Mucosa of descending colon (tissue), 3 donors: ENCODE data around the gene MED15. TPM values are rescaled to one million over a fixed set of nuclear protein-coding genes. Genes with fewer than 3 reads are reported as not detected.

ENCODE experiments used
- ATAC-seq: fragments of 200-7000 bp; cut with Tn5 transposase; one replicate; pipeline ENCODE4 v1.9.1; 2020; ENCODE audit warnings: mild to moderate bottlenecking, moderate library complexity
- DNase-seq, 3 donors: peaks; one replicate each; pipeline ENCODE4 v3.0.0-alpha.2; 2020
- H3K36me3 ChIP-seq: fragments of 200-600 bp; one replicate; pipeline ENCODE4 v1.8.0; 2021; ENCODE audit warnings: low read depth, mild to moderate bottlenecking
- H3K4me1 ChIP-seq: fragments of 200-600 bp; one replicate; pipeline ENCODE4 v1.8.0; 2021; ENCODE audit warnings: low read depth, mild to moderate bottlenecking
- H3K4me3 ChIP-seq: fragments of 200-600 bp; one replicate; pipeline ENCODE4 v1.8.0; 2021; ENCODE audit warnings: mild to moderate bottlenecking
- H3K9me3 ChIP-seq: fragments of 200-600 bp; one replicate; pipeline ENCODE4 v1.8.0; 2021; ENCODE audit warnings: mild to moderate bottlenecking
- intact Hi-C, 2 donors: fragments of 100-400 bp; cut with DNase I in 1 of 2; cut with micrococcal nuclease in 1 of 2; formaldehyde crosslinking; loops; one replicate each; pipeline versions ENCODE4 v1.11.0 to v1.11.1; 2022; cut with DNase I, micrococcal nuclease
- total RNA-seq, 3 donors: library from RNA; stranded (reverse); fragmentation: NEBNext Ultra II Directional in 2 of 3; extraction: Animal tissue kit (Norgen Biotek cat#: 25700) in 2 of 3; gene quantifications; one replicate each; pipeline versions ENCODE4 v1.2.1 to v1.2.4, GENCODE V29; 2021 to 2023
- TF ChIP-seq, protein P1 (sequence below): fragments of 200-600 bp; IDR thresholded peaks from one replicate; pipeline ENCODE4 v1.8.0; 2022; ENCODE audit warnings: antibody characterized with exemption, mild to moderate bottlenecking
- donor health status: DM: no; HTN: no; CAD: no; lungs with moderate emphysema.
- donor health status: DM: no; HTN: no; CAD: no.
- donor health status: DM: no; HTN: yes; CAD: no.

The MED15 gene
- total RNA-seq, 3 donors from 2014 or later = 99.9 to 125 (median 114) TPM

DNA sequence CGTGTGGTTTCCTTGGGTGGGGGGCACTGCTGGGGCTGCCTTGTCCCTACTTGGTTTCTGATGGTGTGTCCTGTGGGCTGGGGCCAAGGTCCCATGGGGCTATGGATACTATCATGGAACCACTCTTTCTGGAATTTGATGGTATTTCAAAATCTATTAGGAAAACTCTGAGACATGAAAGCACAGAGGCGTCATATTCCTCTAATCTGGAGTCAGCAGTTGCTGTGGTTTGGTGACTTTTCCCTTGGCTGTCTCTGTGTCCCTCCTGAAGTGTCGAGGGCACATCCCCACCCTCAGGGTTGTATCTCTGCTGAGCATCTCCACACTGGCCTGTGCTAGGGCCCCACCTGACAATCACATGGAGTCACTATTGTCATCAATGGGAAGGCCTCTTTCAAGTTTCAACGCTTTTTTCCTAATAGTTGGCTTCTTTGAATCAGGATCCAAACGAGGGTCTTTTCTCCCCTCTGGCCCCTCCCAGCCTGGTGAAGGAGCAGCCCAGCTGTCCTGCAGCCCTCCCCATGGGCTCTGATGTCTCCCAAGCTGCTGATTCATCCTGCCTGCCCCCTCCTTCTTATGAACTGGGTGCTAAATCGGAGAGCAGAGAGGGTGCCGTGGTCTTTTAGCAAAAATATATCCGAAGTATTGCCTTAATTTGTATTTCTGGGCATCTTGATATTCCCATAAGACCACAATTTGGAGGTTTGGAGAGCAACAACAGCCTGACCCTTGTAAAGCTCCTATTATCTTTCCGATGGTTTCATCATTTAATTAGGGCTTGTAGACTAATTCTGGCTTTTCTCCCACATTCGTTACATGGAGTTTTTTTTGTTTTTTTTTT lies 38.5 kb downstream of the MED15 start:
- no peaks in the 10 kb centered on the region for H3K9me3 ChIP-seq
- H3K36me3 ChIP-seq = no peaks in the 10 kb centered on the region
- intact Hi-C loops = no loop called here
- TF ChIP-seq, protein P1, sequence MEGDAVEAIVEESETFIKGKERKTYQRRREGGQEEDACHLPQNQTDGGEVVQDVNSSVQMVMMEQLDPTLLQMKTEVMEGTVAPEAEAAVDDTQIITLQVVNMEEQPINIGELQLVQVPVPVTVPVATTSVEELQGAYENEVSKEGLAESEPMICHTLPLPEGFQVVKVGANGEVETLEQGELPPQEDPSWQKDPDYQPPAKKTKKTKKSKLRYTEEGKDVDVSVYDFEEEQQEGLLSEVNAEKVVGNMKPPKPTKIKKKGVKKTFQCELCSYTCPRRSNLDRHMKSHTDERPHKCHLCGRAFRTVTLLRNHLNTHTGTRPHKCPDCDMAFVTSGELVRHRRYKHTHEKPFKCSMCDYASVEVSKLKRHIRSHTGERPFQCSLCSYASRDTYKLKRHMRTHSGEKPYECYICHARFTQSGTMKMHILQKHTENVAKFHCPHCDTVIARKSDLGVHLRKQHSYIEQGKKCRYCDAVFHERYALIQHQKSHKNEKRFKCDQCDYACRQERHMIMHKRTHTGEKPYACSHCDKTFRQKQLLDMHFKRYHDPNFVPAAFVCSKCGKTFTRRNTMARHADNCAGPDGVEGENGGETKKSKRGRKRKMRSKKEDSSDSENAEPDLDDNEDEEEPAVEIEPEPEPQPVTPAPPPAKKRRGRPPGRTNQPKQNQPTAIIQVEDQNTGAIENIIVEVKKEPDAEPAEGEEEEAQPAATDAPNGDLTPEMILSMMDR = no peak
- H3K4me3 ChIP-seq = no peak overlapping the region
- ATAC-seq (no peak), DNase-seq (no peak)
- peaks cover 15% of the 10 kb centered on the region for H3K4me1 ChIP-seq

DNA sequence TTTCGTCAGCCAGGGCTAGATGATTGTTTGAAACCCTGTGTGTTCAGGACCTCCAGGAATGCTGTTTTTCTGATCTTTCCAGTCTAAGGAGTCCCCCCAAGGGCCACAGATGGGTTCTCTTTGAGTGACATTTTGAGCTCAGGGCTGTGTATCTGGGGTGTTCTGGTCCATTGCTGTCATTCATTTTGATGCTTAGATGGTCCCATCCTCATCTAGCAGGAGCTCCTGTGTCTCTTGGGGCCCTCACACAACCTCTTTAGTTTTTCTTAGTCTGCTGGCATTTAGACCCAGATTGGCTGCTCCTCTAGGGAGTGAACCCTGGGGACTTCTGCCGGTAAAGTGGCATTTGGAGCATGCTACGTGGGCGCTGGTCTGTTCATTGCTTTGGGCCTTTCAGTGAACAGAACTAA lies 39.1 kb downstream of the MED15 start:
- intact Hi-C loops = no loop called here
- no peak for DNase-seq

DNA sequence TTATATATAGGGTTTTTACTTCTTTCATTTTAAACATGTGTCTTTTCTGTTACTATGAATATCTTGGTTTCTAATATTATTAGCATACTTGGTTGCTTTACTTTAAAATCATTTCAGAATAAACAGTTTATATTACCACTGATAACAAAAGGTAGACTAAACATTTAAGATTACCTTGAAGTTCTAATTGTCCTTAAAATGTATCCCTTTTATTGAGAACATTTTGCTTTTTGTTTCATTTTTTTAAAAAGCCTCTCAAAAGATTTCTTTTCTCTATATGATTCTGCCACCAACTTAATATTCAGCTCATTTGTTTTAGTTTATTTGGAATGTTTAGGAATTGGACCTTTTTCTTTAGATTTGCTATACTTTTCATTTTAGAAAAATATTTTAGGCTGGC lies 39.6 kb downstream of the MED15 start:
- H3K9me3 ChIP-seq = no peaks in the 10 kb centered on the region
- peaks cover 21% of the 10 kb centered on the region for H3K4me1 ChIP-seq
- TF ChIP-seq, protein P1 = no peak
- no peak overlapping the region for H3K4me3 ChIP-seq
- ATAC-seq (no peak), DNase-seq (no peak)
- intact Hi-C loops = no loop called here
- no peaks in the 10 kb centered on the region for H3K36me3 ChIP-seq

More for the DNA sequence above, 39.1 kb downstream of the MED15 start:
- Histone ChIP-seq H3K9me3 (no peaks in the 10 kb centered on the region), H3K36me3 (no peaks in the 10 kb centered on the region), H3K4me1 (peaks cover 17% of the 10 kb centered on the region), H3K4me3 (no peak overlapping the region)
- ATAC-seq = no peak
- TF ChIP-seq, protein P1 = no peak

DNA sequence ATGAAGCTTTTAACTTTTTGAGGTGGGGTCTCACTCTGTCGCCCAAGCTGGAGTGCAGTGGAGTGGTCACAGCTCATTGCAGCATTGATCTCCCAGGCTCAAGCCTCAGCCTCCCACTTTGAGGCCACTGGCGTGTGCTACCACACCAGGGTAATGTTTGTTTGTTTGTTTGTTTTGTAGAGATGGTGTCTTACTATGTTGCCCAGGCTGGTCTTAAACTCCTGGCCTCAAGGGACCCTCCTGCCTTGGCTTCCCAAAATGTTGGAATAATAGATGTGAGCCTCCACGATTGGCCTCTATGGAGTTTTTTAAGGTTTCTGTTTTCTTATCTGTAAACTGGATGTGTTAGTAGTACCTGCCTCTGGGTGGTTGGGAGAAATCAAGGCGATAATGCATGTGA lies 41.4 kb downstream of the MED15 start:
- intact Hi-C loops = no loop called here
- Histone ChIP-seq H3K4me1 (peaks cover 39% of the 10 kb centered on the region), H3K4me3 (no peak overlapping the region), H3K9me3 (no peaks in the 10 kb centered on the region), H3K36me3 (no peaks in the 10 kb centered on the region)
- DNase-seq = peak in 1 of 3 donors; percentile 6
- no peak for ATAC-seq
- TF ChIP-seq, protein P1 = no peak

DNA sequence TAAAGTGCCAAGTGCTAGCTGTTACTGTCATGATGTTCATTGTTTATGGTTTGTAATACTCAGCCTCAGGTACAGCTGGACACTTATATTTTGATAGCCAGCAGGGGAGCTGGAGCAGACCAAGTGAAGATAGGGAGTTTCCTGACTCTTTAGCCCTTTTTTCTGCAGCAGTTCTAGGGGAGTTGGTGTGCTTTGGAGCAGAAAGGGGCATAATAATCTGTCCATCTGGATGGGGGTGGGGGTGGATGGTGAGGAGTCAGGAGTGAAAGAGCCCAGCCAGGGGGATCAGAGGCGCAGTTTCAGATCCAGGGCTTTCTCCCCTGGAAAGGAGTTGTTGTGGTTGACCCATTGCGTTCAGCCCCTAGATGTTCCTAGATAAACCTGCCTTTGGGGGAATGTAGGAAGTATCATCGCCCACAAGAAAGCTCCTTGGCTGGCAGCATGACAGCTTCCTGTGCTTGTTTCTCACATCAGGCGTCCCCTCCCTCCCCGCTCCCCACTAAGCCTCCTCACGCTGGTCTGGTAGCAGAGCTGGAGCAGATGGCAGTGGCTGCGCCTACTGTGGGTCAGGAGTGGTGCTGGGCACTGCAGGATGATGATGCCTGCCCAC lies 41.9 kb downstream of the MED15 start:
- H3K36me3 ChIP-seq = no peaks in the 10 kb centered on the region
- no peak overlapping the region for H3K4me3 ChIP-seq
- peaks cover 44% of the 10 kb centered on the region for H3K4me1 ChIP-seq
- no peaks in the 10 kb centered on the region for H3K9me3 ChIP-seq
- TF ChIP-seq, protein P1 = no peak
- ATAC-seq (peak; percentile 27), DNase-seq (peak; percentile 2 to 72 (median 45))
- intact Hi-C loops = no loop called here
